ENCODE results near the gene IFFO2.
A peak's percentile ranks its signal among the peaks of the same experiment; 100 is the strongest.

IFFO2 gene

GRCh38 chr1:18934205-18935000 lies 22.1 kb downstream of the IFFO2 start:
- DNase-seq: no peak

- no peak for DNase-seq
Observed at GRCh38 chr1:18932879-18933278, 23.6 kb downstream of the IFFO2 start.

GRCh38 chr1:18932387-18932786 lies 24.1 kb downstream of the IFFO2 start:
- no peak for DNase-seq

DNA sequence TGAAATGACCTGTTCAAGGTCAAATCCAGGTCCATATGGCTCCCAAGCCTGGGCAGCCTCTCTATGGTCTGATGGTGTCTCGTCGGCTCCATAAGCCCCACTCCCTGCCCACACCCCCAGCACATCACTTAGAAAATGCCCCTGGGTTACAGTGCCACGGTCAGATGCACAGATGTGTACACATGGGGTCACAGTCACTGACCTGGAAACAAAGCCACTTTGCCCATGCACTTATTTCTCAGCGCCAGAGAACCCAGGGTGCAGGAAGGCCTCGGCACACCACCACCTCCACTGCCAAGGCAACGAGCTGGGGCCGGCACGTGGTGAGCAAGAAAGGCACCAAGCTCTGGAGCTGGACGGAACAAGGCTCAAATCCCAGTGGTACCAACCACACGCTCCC lies 24.7 kb downstream of the IFFO2 start:
- no peak for DNase-seq

DNA sequence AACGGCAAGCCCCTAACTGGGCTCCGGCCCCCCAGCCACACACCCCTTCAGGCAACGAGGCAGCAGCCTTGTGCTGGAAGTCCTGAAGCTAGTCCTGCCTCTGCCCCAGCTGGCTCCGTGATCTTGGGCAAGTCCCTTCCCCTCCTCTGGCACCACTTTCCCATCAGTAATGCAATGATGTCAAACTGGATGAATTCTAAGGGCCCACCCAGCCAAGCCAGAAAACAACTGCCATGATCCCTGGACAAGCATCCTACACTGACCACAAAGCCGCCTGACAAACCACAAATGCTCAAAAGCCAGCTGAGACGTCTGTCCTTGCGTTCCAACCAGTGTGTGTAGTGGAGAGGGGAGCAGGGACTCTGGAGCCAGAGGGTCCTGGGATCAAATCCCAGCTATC lies 26.8 kb downstream of the IFFO2 start:
- DNase-seq: no peak

DNA sequence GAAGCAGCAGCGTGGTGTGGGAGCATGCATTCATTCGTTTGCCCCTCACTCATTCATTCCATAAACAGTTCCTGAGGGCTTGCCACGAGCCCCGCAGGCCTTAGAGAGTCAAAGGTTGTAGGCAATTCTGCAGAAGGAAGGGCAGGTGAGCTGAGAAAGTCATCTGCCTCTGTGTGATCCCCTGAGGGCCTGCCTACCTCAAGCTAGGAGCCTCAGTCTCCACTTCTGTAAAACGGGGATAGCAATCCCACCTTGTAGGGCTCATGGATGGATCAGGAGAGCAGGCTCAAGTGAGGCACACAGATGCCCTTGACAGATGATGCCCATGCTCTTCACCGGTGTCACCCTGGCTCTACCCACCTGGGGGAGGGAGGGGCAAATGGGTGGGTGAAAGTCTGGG lies 27.5 kb downstream of the IFFO2 start:
- DNase-seq: no peak

DNA sequence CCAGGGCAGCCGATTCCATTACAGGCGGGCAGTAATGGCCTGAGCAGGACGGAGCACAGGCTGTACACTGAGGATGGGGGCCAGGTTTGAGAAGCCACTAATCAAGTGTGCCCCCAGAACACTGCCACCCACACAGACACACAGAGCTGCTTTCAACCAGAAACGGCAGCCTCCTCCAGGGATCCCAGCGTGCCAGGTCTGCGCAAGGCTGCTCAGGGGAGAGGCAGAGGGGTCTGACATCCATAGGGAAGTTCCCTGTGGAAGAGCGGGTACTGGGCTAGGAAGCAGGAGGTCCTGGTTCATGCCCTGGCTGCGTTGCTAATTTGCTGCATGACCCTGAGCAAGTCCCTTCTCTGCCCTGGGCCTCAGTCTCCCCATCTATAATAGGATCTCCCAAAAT lies 28.1 kb downstream of the IFFO2 start:
- DNase-seq: no peak

DNA sequence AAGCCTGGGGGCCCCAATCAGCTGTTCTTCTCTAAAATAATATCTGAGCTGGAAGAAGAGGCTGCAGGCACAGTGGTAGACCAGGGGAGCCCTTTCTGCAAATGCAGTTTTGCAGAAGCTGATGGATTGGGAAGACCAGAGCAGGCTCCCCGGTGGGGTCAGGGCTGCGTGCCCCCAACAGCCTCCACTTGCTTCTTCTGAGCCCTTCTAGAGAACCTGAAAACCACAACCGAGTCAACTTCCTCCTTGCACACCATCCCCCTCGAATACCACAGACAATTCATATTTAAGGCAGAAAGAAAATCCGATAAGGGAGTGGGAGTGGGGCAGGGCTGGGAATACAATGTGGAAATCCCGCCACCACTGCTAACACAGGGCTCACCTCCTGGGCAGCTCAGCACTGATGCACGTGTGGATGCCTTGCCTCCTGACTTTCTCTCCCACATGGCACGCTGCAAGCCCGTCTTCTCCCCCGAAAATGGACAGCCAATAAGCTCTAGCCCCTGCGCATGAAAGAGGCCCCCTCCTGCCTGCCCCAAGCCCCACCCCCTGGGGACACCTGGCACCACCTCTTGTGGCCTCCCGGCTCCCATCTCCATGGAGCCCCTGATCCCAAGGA lies 28.7 kb downstream of the IFFO2 start:
- DNase-seq: peak in 1 of 2 donors; percentile 79

DNA sequence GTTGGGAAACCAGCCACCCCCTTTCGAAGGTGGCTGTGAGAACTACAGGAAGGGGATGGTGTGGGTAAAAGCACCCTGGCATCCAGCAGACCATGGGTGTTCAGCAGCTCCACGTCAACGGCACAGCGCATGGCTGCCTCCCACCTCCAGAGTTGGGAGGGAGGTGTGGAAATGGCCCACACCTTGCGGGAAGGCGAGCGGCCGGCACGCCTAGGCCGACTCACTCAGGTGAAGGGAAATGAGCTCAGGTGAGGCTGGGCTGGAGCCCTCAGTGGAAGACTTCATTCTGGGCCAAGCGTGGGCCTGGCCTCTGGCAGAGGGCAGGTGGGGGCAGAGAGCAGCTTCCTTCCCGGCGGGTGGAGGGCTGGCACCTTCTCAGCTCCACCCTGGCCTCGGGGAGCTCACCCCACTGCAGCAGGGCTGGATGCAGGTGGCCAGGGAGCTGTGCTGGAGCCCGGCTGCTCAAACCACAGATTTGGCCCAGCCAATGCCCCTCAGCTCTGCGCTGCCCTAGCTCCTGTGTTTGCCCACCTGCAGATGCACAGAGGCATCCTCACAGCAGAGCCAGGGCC lies 29.3 kb downstream of the IFFO2 start:
- no peak for DNase-seq

- peak; percentile 86 to 95 for DNase-seq
Observed at GRCh38 chr1:18926315-18927081, 30.0 kb downstream of the IFFO2 start.

DNA sequence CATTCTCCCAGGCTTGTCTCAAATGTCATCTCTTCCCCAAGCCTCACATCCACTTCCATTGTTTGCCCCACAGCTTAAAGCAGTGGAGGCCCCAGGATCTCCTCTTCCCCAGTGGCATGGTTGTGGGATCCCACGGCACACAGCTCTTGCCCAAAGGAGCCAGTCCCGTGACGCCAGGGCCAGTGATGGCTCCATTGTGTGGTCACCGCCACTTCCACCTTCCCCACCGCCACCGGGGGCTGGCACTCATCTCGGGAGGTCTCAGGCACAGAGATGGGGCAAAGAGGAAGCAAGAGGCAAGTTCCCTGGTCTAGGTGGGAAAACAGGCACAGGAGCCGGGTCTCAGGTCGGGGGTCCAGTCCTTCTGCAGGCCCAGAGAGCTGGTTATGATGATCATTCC lies 31.2 kb downstream of the IFFO2 start:
- DNase-seq: no peak

- DNase-seq: peak in 1 of 2 donors; percentile 35
Observed at GRCh38 chr1:18924221-18924691, 32.2 kb downstream of the IFFO2 start.

DNA sequence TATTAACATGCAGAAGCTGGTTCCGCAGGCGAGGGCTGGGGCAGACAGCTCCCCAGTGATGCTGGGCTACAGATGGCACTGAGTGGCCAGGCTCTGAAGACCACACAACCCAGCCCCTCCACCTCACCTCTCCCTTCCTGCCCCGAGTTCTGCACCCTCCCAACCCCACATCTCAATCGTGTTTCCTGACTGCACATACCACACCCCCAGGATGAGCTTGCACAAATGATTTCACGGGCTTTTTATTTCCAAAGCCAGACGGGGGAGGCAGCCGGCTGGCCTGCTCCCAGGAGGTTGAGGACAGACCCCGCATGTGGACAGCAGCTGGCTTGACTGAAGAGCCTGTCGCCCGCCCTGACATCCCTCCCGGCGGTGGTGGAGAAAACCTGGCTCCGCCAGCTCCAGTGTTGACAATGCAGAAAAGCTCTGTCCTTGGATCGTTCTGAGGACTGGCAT lies 32.7 kb downstream of the IFFO2 start:
- peak in 1 of 2 donors; percentile 74 for DNase-seq

DNA sequence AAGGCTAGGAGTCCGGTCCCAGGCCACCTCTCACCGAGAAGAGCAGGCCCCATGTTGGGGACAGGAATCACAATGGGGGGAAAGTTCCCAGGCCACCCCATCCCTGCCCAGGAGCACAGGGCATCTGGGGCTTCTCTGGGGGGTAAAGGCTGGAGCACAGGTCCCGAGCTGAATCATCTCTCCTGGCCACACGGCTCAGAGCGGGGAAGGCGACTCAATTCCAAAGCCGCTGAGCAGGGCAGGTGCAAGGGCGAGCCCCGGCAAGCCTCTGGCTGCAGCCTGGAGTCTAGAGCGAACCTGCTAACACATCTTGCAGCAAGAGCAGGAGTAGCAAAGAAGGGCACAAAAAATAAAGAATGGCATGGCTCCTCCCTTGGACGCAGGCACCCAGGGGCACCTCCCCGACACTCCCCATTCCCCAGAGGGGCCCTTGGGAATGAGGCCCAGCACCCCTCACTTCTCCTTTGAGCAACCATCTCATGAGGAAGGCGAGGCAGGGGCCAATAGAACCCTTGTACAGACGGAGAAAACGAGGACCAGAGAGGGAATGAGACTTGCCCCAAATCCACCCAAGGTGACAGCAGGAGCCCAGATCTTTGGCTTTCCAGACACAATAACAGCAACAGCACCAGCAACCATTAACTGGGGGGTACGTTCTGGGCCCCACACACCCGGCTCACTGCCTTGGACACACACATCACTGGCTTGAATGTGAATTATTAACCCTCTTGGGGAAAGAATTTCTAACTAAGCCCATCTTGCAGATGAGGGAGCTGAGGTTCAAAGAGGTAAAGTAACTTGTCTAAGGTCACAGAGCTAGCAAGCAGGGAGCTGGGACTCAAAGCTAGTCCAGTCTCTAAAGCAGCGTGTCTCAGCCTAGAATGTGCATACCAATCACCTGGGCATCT lies 33.4 kb downstream of the IFFO2 start:
- DNase-seq: no peak

GRCh38 chr1:18922319-18922726 lies 34.2 kb downstream of the IFFO2 start:
- DNase-seq: no peak

DNA sequence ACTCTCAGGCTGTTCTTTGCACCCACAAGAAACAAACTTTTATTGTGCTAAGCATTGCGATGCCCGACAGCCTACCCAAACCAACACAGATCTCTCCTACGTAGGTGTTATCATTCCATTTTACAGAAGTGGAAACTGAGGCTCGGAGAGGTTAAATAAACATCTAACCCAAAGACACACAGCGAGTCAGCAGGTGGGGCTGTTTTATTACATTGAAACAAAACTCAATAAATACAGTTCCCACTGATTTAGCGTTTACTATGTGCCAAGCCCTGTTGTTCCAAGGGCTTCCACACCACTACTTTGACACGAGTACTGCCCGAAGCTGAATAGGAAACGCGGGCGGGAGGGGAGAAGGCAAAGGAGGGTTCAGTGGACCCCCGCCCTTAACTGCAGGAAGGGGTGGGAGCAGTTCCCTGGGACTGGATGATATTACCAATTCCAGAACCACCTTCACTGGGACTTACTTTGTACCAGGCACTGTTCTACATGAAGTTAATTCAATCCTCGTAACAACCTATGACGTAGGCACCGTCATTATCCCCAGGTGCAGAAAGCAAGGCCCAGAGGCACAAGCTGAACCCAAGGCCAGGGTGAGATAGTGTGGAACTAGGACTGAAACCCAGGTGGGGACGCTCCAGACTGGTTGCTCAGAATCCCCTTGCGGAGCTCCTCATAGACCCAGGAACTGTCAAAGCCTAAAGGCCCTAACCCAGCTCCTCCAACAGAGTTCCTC lies 34.8 kb downstream of the IFFO2 start:
- no peak for DNase-seq

- DNase-seq: no peak
Observed at GRCh38 chr1:18920931-18921330, 35.5 kb downstream of the IFFO2 start.

DNA sequence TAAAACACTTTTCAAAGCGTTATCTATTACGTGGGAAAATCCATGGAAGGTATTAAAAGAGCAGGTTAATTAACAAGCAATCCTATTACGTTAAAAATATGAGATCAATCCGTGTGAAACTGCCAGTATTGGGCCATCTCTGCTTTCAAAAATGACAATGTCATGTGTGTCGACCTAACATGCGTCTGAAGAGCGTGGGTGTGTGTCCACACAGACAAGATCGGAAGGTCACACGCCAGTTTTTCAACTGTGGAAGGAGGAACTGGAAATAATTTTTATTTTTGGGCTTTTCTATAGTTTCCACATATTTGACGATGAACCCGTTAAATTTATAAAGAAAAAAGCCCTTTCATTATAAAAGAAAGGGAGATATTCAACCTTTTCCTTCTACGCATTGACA lies 36.5 kb downstream of the IFFO2 start:
- no peak for DNase-seq

GRCh38 chr1:18919197-18919905 lies 37.1 kb downstream of the IFFO2 start:
- DNase-seq: no peak

GRCh38 chr1:18918417-18918816 lies 38.1 kb downstream of the IFFO2 start:
- no peak for DNase-seq

Measured in bone marrow (tissue), 2 donors.